ENCODE data around the gene MPHOSPH10.

- TF ChIP-seq, protein P1, sequence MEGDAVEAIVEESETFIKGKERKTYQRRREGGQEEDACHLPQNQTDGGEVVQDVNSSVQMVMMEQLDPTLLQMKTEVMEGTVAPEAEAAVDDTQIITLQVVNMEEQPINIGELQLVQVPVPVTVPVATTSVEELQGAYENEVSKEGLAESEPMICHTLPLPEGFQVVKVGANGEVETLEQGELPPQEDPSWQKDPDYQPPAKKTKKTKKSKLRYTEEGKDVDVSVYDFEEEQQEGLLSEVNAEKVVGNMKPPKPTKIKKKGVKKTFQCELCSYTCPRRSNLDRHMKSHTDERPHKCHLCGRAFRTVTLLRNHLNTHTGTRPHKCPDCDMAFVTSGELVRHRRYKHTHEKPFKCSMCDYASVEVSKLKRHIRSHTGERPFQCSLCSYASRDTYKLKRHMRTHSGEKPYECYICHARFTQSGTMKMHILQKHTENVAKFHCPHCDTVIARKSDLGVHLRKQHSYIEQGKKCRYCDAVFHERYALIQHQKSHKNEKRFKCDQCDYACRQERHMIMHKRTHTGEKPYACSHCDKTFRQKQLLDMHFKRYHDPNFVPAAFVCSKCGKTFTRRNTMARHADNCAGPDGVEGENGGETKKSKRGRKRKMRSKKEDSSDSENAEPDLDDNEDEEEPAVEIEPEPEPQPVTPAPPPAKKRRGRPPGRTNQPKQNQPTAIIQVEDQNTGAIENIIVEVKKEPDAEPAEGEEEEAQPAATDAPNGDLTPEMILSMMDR (IDR thresholded peaks at IDR 0.05): no peak
- TF ChIP-seq POLR2A (IDR thresholded peaks at IDR 0.05): no peak
These were observed 26.1 kb downstream of the MPHOSPH10 start for GRCh38 chr2:71156573-71156972.
